Measurements from ENCODE around the gene PFKL.

DNA sequence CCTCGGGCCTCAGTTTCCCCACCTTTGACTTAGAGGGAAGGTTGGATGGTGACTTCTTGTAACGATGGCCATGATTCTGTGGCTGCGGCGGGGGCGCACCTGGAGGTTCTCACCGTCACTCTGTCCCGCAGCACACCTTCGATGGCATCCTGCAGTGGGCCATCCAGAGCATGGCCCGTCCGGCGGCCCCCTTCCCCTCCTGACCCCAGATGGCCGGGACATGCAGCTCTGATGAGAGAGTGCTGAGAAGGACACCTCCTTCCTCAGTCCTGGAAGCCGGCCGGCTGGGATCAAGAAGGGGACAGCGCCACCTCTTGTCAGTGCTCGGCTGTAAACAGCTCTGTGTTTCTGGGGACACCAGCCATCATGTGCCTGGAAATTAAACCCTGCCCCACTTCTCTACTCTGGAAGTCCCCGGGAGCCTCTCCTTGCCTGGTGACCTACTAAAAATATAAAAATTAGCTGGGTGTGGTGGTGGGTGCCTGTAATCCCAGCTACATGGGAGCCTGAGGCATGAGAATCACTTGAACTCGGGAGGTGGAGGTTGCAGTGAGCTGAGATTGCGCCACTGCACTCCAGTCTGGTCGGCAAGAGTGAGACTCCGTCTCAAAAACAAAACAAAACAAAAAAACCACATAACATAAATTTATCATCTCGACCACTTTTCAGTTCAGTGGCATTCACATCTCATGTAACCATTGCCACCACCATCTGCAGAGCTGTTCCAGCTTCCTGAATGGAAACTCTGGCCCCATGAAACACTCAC, 2.1 kb upstream of the PFKL start:
- no peak for TF ChIP-seq POLR2A (IDR thresholded peaks at IDR 0.05)
- TF ChIP-seq, protein P1, sequence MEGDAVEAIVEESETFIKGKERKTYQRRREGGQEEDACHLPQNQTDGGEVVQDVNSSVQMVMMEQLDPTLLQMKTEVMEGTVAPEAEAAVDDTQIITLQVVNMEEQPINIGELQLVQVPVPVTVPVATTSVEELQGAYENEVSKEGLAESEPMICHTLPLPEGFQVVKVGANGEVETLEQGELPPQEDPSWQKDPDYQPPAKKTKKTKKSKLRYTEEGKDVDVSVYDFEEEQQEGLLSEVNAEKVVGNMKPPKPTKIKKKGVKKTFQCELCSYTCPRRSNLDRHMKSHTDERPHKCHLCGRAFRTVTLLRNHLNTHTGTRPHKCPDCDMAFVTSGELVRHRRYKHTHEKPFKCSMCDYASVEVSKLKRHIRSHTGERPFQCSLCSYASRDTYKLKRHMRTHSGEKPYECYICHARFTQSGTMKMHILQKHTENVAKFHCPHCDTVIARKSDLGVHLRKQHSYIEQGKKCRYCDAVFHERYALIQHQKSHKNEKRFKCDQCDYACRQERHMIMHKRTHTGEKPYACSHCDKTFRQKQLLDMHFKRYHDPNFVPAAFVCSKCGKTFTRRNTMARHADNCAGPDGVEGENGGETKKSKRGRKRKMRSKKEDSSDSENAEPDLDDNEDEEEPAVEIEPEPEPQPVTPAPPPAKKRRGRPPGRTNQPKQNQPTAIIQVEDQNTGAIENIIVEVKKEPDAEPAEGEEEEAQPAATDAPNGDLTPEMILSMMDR (IDR thresholded peaks at IDR 0.05), result peak; percentile 62 to 88 (median 80)
